OCI-LY7 (cell line): ENCODE measurements around the gene PSMD5. TPM values are rescaled to one million over a fixed set of nuclear protein-coding genes. Genes with fewer than 3 reads are reported as not detected.

Experiments
- BruUV-seq: library from RNA; stranded (reverse); fragments of 400-500 nt; replicated peaks from 2 replicates; lab custom pipeline; 2021; lab: Mats Ljungman, UMichigan
- CTCF ChIA-PET: fragments of 300-600 bp; sonication (Branson Sonifier 250); formaldehyde crosslinking; loops from one replicate; lab custom pipeline; 2022; ENCODE audit warnings: antibody characterized with exemption; ENCODE audit not compliant: unreplicated experiment; lab: Charles Lee
- POLR2A ChIA-PET: fragments of 300-600 bp; sonication (Branson Sonifier 250); formaldehyde crosslinking; loops from one replicate; lab custom pipeline; 2022; ENCODE audit warnings: antibody characterized with exemption; lab: Charles Lee
- DNase-seq: peaks from one replicate; pipeline ENCODE4 v3.0.0-alpha.2; 2015; ENCODE audit warnings: low spot score
- H2AFZ ChIP-seq: fragments of 200-600 bp; sonication (generic), shearing (Covaris generic); 2 replicates; pipeline ENCODE4 v1.6.1; 2014; ENCODE audit warnings: mild to moderate bottlenecking, antibody characterized with exemption, low read length, moderate library complexity
- H3K27ac ChIP-seq: fragments of 200-600 bp; sonication (generic); 2 replicates; pipeline ENCODE4 v1.5.1; 2014; ENCODE audit warnings: mixed run types, low read depth, mild to moderate bottlenecking, moderate library complexity, low read length, inconsistent platforms; ENCODE audit not compliant: poor library complexity, severe bottlenecking
- H3K36me3 ChIP-seq: fragments of 200-600 bp; sonication (generic); 2 replicates; pipeline ENCODE4 v1.6.1; 2014; ENCODE audit warnings: mild to moderate bottlenecking, antibody characterized with exemption, low read length, moderate library complexity, mixed read lengths; ENCODE audit not compliant: insufficient read depth
- H3K4me1 ChIP-seq: fragments of 200-600 bp; sonication (generic); 2 replicates; pipeline ENCODE4 v1.5.1; 2014; ENCODE audit warnings: mild to moderate bottlenecking, low read length; ENCODE audit not compliant: insufficient read depth, poor library complexity, severe bottlenecking
- H3K4me2 ChIP-seq: fragments of 200-600 bp; sonication (generic); 2 replicates; pipeline ENCODE4 v1.6.1; 2014; ENCODE audit warnings: mild to moderate bottlenecking, low read length
- H3K4me3 ChIP-seq: fragments of 200-600 bp; sonication (generic); 2 replicates; pipeline ENCODE4 v1.5.1; 2014; ENCODE audit warnings: mild to moderate bottlenecking, low read depth, low read length; ENCODE audit not compliant: poor library complexity, severe bottlenecking
- H3K79me2 ChIP-seq: fragments of 200-600 bp; sonication (generic); 2 replicates; pipeline ENCODE4 v1.6.1; 2016; ENCODE audit warnings: low read depth, mild to moderate bottlenecking, low read length, moderate library complexity, mixed read lengths; ENCODE audit not compliant: insufficient read depth
- H3K9me2 ChIP-seq: fragments of 200-600 bp; sonication (generic); 2 replicates; pipeline ENCODE4 v1.6.1; 2016; ENCODE audit warnings: mild to moderate bottlenecking, low read length, mixed read lengths; ENCODE audit not compliant: insufficient read depth
- H3K9me3 ChIP-seq: fragments of 200-600 bp; sonication (generic); 2 replicates; pipeline ENCODE4 v1.6.1; 2014; ENCODE audit warnings: mild to moderate bottlenecking, mixed run types, low read length, mixed read lengths
- H4K20me1 ChIP-seq: fragments of 200-600 bp; sonication (generic); 2 replicates; pipeline ENCODE4 v1.6.1; 2014; ENCODE audit warnings: mild to moderate bottlenecking, antibody characterized with exemption, low read length, moderate library complexity, mixed read lengths; ENCODE audit not compliant: insufficient read depth
- CTCF ChIP-seq: fragments of 200-600 bp; sonication (generic); conservative IDR thresholded peaks from 2 replicates; pipeline ENCODE4 v1.5.1; 2014; ENCODE audit warnings: mild to moderate bottlenecking, antibody characterized with exemption, low read length, moderate library complexity, mixed read lengths
- EZH2phosphoT487 ChIP-seq: fragments of 200-600 bp; sonication (generic); IDR thresholded peaks from 2 replicates; pipeline ENCODE4 v1.6.1; 2018; ENCODE audit warnings: low read depth, borderline replicate concordance, mild to moderate bottlenecking, mixed run types, antibody characterized with exemption, low read length, moderate library complexity, mixed read lengths
- intact Hi-C: fragments of 100-400 bp; cut with micrococcal nuclease; formaldehyde crosslinking; loops from one replicate; pipeline ENCODE4 v1.10.0; 2022; ENCODE audit not compliant: unreplicated experiment
- total RNA-seq, 2 experiments: library from RNA; depleted of rRNA in 1 of 2; stranded (reverse); fragments of >200 nt in 1 of 2; shearing (Covaris generic) in 1 of 2; gene quantifications; 2 replicates each; pipeline ENCODE4 v1.2.3, GENCODE V29; 2014 to 2022

Gene PSMD5
- total RNA-seq, 2 experiments from 2014 or later: 12.0 to 33.3 TPM

DNA sequence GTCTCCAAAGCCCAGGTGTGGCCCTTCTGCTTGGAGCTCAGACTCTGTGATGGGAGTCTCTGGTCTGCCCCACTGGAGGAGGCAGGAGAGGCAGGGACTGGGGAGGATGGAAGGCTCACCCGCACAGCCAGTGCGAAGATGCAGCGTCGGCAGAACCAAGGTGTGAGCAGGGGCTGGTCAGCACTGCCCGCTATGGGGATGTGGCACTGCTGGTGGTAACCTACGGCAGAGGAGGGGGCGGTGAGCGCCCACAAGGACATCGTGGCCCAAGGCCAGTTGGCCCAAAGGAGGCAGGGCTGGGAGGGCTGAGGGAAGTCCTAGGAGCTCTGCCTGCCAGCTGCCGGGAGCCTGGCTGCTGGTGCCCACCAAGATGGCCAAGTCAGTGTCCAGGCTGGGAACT, 27.0 kb upstream of the PSMD5 start:
- no peak for DNase-seq
- Histone ChIP-seq H4K20me1 (no peaks in the 10 kb centered on the region), H3K9me3 (no peaks in the 10 kb centered on the region), H3K36me3 (peaks cover 93% of the 10 kb centered on the region), H3K4me1 (peaks cover 42% of the 10 kb centered on the region), H3K4me3 (no peak overlapping the region), H3K79me2 (peaks cover 10% of the 10 kb centered on the region; the same call in 1 of the 2 replicates), H3K27ac (peak overlapping the region; percentile 16), H2AFZ (no peak overlapping the region), H3K4me2 (peak overlapping the region; percentile 67), H3K9me2 (no peaks in the 10 kb centered on the region)
- no TSS peak for BruUV-seq
- TF ChIP-seq CTCF (no peak), EZH2phosphoT487 (no peak)
- ChIA-PET POLR2A (interaction anchor here (0.6 to 0.8 kb wide), 2 partner anchors 24 to 206 kb away, joined by 3 read pairs; no protein-coding TSS in a partner anchor), CTCF (interaction anchor here (1.4 kb wide), 1 partner anchor 17 kb away, joined by 5 read pairs; no protein-coding TSS in a partner anchor)
- intact Hi-C loops: loop anchor here (1.0 kb wide), 1 partner anchor 67 kb away; no protein-coding TSS in a partner anchor

DNA sequence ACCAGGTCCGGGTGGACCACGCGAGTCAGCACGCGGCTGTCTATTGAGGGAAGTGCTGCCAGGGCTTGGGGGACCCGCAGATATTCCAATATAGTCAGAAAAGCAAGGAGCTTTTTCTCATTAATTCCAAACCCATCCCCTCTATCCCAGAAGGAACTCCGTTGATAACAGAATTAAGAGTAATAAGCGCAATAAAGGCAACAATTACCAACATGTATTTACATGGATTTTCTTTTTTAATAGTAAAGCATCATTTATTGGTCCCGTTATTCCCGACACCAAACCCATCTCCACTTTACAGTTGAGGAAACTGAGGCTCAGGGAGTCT, 26.6 kb upstream of the PSMD5 start:
- intact Hi-C loops: loop anchor here (1.0 kb wide), 1 partner anchor 67 kb away; no protein-coding TSS in a partner anchor
- peaks cover 38% of the 10 kb centered on the region for H3K4me1 ChIP-seq
- H3K36me3 ChIP-seq: peaks cover 91% of the 10 kb centered on the region
- peaks cover 6% of the 10 kb centered on the region; the same call in 1 of the 2 replicates for H3K79me2 ChIP-seq
- DNase-seq: no peak
- H3K9me2 ChIP-seq: no peaks in the 10 kb centered on the region
- H4K20me1 ChIP-seq: no peaks in the 10 kb centered on the region
- H3K27ac ChIP-seq: peak overlapping the region; percentile 16
- POLR2A ChIA-PET: interaction anchor here (0.8 kb wide), 1 partner anchor 206 kb away, joined by 3 read pairs; no protein-coding TSS in a partner anchor
- TF ChIP-seq CTCF (peak; percentile 29; the same call in 1 of the 2 replicates), EZH2phosphoT487 (no peak)
- CTCF ChIA-PET: interaction anchor here (0.9 to 1.4 kb wide), 3 partner anchors 13 to 112 kb away, joined by 3 to 5 read pairs (median 3); no protein-coding TSS in a partner anchor
- H3K4me2 ChIP-seq: peak overlapping the region; percentile 67
- no peaks in the 10 kb centered on the region for H3K9me3 ChIP-seq
- H2AFZ ChIP-seq: no peak overlapping the region
- BruUV-seq: no TSS peak
- H3K4me3 ChIP-seq: peak overlapping the region; percentile 57
